Spleen (tissue), 13 donors: Measurements from ENCODE around the gene RUBCNL. TPM values are rescaled to one million over a fixed set of nuclear protein-coding genes. Genes with fewer than 3 reads are reported as not detected.
"Not testable (repeated sequence)": the region's sequence is repeated elsewhere in the genome, so short reads cannot be mapped to it uniquely, and the experiment has no call there.

Experiments used
- DNase-seq: peaks from one replicate; pipeline ENCODE4 v3.0.0-alpha.2; 2020
- H3K27ac ChIP-seq, 8 donors: fragments of 200-600 bp; sonication (generic) in 7 of 8; 1 replicate in 4 of 8; 2 replicates in 4 of 8; pipeline versions ENCODE4 v1.5.0 to v1.8.0; 2016 to 2021; ENCODE audit warnings: inconsistent platforms in 4 of 8, mild to moderate bottlenecking in 4 of 8, moderate library complexity in 1 of 8
- H3K27me3 ChIP-seq, 7 donors: fragments of 200-600 bp; sonication (generic) in 6 of 7; replicated peaks in 1 of 7; 1 replicate in 4 of 7; 2 replicates in 3 of 7; pipeline versions ENCODE4 v1.5.0 to v1.8.0; 2016 to 2021; ENCODE audit warnings: inconsistent platforms in 3 of 7, mild to moderate bottlenecking in 1 of 7
- H3K36me3 ChIP-seq, 6 donors: fragments of 200-600 bp; sonication (generic) in 5 of 6; 1 replicate in 4 of 6; 2 replicates in 2 of 6; pipeline versions ENCODE4 v1.5.0 to v1.8.0; 2016 to 2021; ENCODE audit warnings: inconsistent platforms in 2 of 6
- H3K4me1 ChIP-seq, 6 donors: fragments of 200-600 bp; sonication (generic) in 5 of 6; 1 replicate in 3 of 6; 2 replicates in 3 of 6; pipeline versions ENCODE4 v1.5.0 to v1.8.0; 2016 to 2021; ENCODE audit warnings: inconsistent platforms in 3 of 6
- H3K4me3 ChIP-seq, 8 donors: fragments of 200-600 bp; sonication (generic) in 7 of 8; 1 replicate in 4 of 8; 2 replicates in 4 of 8; pipeline versions ENCODE4 v1.5.0 to v1.8.0; 2016 to 2021; ENCODE audit warnings: inconsistent platforms in 4 of 8, mild to moderate bottlenecking in 4 of 8, moderate library complexity in 2 of 8
- H3K9me3 ChIP-seq, 8 donors: fragments of 200-600 bp; sonication (generic) in 7 of 8; 1 replicate in 4 of 8; 2 replicates in 4 of 8; pipeline versions ENCODE4 v1.5.0 to v1.8.0; 2016 to 2021; ENCODE audit warnings: inconsistent platforms in 4 of 8
- CTCF ChIP-seq, 11 experiments: fragments of 200-600 bp in 7 of 11; fragments of 450-650 bp in 4 of 11; sonication (generic) in 4 of 11; IDR thresholded peaks in 8 of 11; conservative IDR thresholded peaks in 3 of 11; 1 replicate in 7 of 11; 2 replicates in 4 of 11; pipeline versions ENCODE4 v1.4.0 to v1.8.0; 2016 to 2021; ENCODE audit warnings: antibody characterized with exemption in 11 of 11, inconsistent platforms in 4 of 11, mild to moderate bottlenecking in 1 of 11
- POLR2A ChIP-seq, 3 donors: fragments of 450-650 bp; IDR thresholded peaks; one replicate each; pipeline ENCODE4 v1.5.1; 2017; ENCODE audit warnings: antibody characterized with exemption in 3 of 3, mild to moderate bottlenecking in 1 of 3
- POLR2AphosphoS5 ChIP-seq, 3 donors: sonication (generic); formaldehyde crosslinking; IDR thresholded peaks; one replicate each; pipeline ENCODE4 v1.5.1; 2017; ENCODE audit warnings: antibody characterized with exemption in 3 of 3
- WGBS, 5 donors: extraction: QIAGEN DNeasy Blood & Tissue Kit in 3 of 5; methylation state at CpG; one replicate each; pipeline versions ENCODE4 v1.1.5 to v1.1.7; 2013 to 2018; 5-methylcytosine and 5-hydroxymethylcytosine counted together
- intact Hi-C: fragments of 100-400 bp; cut with DNase I; formaldehyde crosslinking; loops from one replicate; pipeline ENCODE4 v1.15.0; 2023; ENCODE audit warnings: low total_unique reads
- long read RNA-seq, 2 donors: transcript quantifications; one replicate each; lab custom pipeline, GENCODE V29; 2026
- polyA plus RNA-seq, 3 donors: library from polyadenylated mRNA; stranded (reverse); fragments of 200-250 nt; gene quantifications; one replicate each; pipeline ENCODE4 v1.2.1, GENCODE V29; 2013
- total RNA-seq, 7 donors: library from RNA; depleted of rRNA in 3 of 7; stranded (reverse); fragments of >200 nt in 3 of 7; fragmentation: NEBNext Ultra II Directional in 4 of 7; extraction: Animal tissue kit (Norgen Biotek cat#: 25700) in 4 of 7; gene quantifications; one replicate each; pipeline versions ENCODE4 v1.1.0 to v1.2.1, GENCODE V29; 2016 to 2021
- donor health status: healthy with polysubstance abuse.
- donor health status: DM: no; HTN: no; CAD: no; lungs with moderate emphysema.
- donor health status: DM: no; HTN: no; CAD: no.
- donor health status: Bipolar disorder and iron deficiency.
- donor health status: healthy.
- donor health status: DM: no; HTN: no; CAD: no.
- donor health status: DM: yes; HTN: yes; CAD: no.

Gene RUBCNL, protein sequence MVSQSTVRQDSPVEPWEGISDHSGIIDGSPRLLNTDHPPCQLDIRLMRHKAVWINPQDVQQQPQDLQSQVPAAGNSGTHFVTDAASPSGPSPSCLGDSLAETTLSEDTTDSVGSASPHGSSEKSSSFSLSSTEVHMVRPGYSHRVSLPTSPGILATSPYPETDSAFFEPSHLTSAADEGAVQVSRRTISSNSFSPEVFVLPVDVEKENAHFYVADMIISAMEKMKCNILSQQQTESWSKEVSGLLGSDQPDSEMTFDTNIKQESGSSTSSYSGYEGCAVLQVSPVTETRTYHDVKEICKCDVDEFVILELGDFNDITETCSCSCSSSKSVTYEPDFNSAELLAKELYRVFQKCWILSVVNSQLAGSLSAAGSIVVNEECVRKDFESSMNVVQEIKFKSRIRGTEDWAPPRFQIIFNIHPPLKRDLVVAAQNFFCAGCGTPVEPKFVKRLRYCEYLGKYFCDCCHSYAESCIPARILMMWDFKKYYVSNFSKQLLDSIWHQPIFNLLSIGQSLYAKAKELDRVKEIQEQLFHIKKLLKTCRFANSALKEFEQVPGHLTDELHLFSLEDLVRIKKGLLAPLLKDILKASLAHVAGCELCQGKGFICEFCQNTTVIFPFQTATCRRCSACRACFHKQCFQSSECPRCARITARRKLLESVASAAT
- total RNA-seq, result 10 to 100 TPM; 40.0 to 77.2 (median 51.7) TPM
- 10 to 100 TPM; 28.9 to 47.9 (median 32.3) TPM for polyA plus RNA-seq
- long read RNA-seq, donor 1, partial matches to known transcripts, result 0 of 5 reads
- long read RNA-seq, donor 1, other reads (novel, unspliced or antisense), result 0 of 5 reads
- long read RNA-seq, donor 2, partial matches to known transcripts, result 0 of 5 reads
- long read RNA-seq, donor 2, other reads (novel, unspliced or antisense), result 0 of 5 reads

GRCh38 chr13:46387064-46387851, at the start of gene RUBCNL:
Gene RUBCNL, minus strand, starts transcription at chr13:46387252. Its CDS starts 14,777 bp downstream, at chr13:46372475.
- intact Hi-C loops, result no loop called here
- DNase-seq, result peak; percentile 92
- TF ChIP-seq POLR2A (IDR thresholded peaks at IDR 0.05), result peak in 2 of 3 donors; percentile 21 to 22
- TF ChIP-seq CTCF (IDR thresholded peaks at IDR 0.05 in 8 of 11, conservative IDR thresholded peaks at IDR 0.05 in 3 of 11), result peak in 2 of 11 experiments; percentile 6 to 17
- TF ChIP-seq POLR2AphosphoS5 (IDR thresholded peaks at IDR 0.05), result peak; percentile 81 to 90 (median 89)
- Histone ChIP-seq H3K4me1 (peaks cover 15 to 96% (median 56%) of the 10 kb centered on the region in 6 donors), H3K27ac (peak within 1 kb of the TSS; percentile 51 to 95 (median 87)), H3K27me3 (peaks cover 0 to 38% (median 17%) of the 10 kb centered on the region in 7 donors), H3K4me3 (peak within 1 kb of the TSS; percentile 33 to 85 (median 60)), H3K9me3 (no peaks in the 10 kb centered on the region), H3K36me3 (no peaks in the 10 kb centered on the region)
- WGBS, 5 donors, result 3 to 10% (median 3%) methylated on average over 17 to 70 of the region's 70 CpGs

DNA sequence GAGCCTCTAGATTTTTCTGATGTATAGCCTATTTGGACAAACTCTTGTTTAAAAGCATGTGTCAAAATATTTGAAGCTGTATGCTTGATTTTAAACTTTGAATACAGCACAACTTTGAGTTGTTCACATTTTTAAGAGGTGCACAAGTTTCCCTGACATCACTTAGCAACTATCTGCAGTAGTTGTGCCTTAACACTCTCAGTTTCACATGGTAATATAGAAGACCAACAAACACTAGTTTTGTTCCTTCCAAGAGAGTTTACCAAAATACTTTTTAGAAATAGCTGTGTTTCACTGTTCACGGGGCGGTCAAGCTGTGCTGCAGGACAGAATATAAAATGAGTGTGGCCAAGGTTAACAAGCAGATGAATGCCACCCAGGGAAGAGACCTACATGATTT, 42.5 kb upstream of the RUBCNL start:
- DNase-seq, H3K4me3 ChIP-seq, H3K27me3 ChIP-seq, H3K9me3 ChIP-seq, intact Hi-C loops, H3K36me3 ChIP-seq, H3K4me1 ChIP-seq, H3K27ac ChIP-seq: not testable (repeated sequence)
- WGBS, 5 donors, result 92 to 100% (median 94%) methylated on average over 2 of the region's 2 CpGs

GRCh38 chr13:46405457-46405856, 18.4 kb upstream of the RUBCNL start:
- DNase-seq, result no peak
- Histone ChIP-seq H3K4me3 (no peak overlapping the region), H3K27me3 (no peaks in the 10 kb centered on the region), H3K9me3 (no peaks in the 10 kb centered on the region), H3K36me3 (no peaks in the 10 kb centered on the region), H3K4me1 (peaks cover 11 to 53% (median 45%) of the 10 kb centered on the region in 6 donors), H3K27ac (peak overlapping the region in 6 of 8 donors; percentile 70 to 90 (median 86))
- TF ChIP-seq POLR2AphosphoS5 (IDR thresholded peaks at IDR 0.05) (no peak), POLR2A (IDR thresholded peaks at IDR 0.05) (no peak), CTCF (IDR thresholded peaks at IDR 0.05 in 8 of 11, conservative IDR thresholded peaks at IDR 0.05 in 3 of 11) (no peak)
- intact Hi-C loops, result no loop called here

GRCh38 chr13:46404733-46405100, 17.7 kb upstream of the RUBCNL start:
- H3K27ac ChIP-seq, result peak overlapping the region; percentile 19 to 90 (median 79)
- no peaks in the 10 kb centered on the region for H3K27me3 ChIP-seq
- peak overlapping the region in 1 of 8 donors; percentile 44 for H3K4me3 ChIP-seq
- no peaks in the 10 kb centered on the region for H3K9me3 ChIP-seq
- WGBS, 5 donors, result 47 to 71% (median 68%) methylated on average over 1 of the region's 1 CpG
- DNase-seq, result no peak
- intact Hi-C loops, result no loop called here
- H3K4me1 ChIP-seq, result peaks cover 11 to 60% (median 46%) of the 10 kb centered on the region in 6 donors
- TF ChIP-seq CTCF (IDR thresholded peaks at IDR 0.05 in 8 of 11, conservative IDR thresholded peaks at IDR 0.05 in 3 of 11) (no peak), POLR2A (IDR thresholded peaks at IDR 0.05) (no peak), POLR2AphosphoS5 (IDR thresholded peaks at IDR 0.05) (no peak)
- H3K36me3 ChIP-seq, result no peaks in the 10 kb centered on the region
